ENCODE measurements around the gene FBXL22.

Gene FBXL22

DNA sequence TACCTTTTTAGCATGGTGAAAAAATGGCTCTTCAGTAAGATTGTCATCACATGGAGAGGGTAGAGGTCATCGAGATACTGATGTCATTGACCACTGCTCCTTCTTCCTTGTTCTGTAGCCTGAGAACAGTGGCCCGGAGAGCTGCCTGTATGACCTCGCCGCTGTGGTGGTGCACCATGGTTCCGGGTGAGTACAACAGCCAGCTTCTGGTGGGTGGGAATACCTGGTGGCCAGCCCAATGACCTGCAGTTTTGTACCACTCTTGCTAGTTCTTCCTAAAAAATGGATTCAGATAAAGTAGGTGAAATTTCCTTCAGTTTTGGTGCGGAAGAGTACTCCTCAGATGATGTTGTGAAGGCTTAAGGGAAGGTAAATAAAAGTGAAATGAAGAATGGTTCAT is 8.4 kb upstream of the FBXL22 start:
- no peak for DNase-seq (ENCODE audit: low read depth)
- no peak overlapping the region for H3K4me3 ChIP-seq (ENCODE audit: low read depth, low read length)
- no peak for TF ChIP-seq CTCF (IDR thresholded peaks at IDR 0.05; ENCODE audit: insufficient read depth, low read depth, low read length, missing control alignments)

- no peak for TF ChIP-seq CTCF (IDR thresholded peaks at IDR 0.05; ENCODE audit: insufficient read depth, low read depth, low read length, missing control alignments)
- H3K4me3 ChIP-seq (ENCODE audit: low read depth, low read length) = no peak overlapping the region
These were observed 3.2 kb upstream of the FBXL22 start for GRCh38 chr15:63593705-63594671.

GRCh38 chr15:63595065-63595464 is 2.1 kb upstream of the FBXL22 start:
- no peak for DNase-seq (ENCODE audit: low read depth)
- H3K4me3 ChIP-seq (ENCODE audit: low read depth, low read length) = no peak overlapping the region
- TF ChIP-seq CTCF (IDR thresholded peaks at IDR 0.05; ENCODE audit: insufficient read depth, low read depth, low read length, missing control alignments) = no peak

More at GRCh38 chr15:63593705-63594671, 3.2 kb upstream of the FBXL22 start:
- no peak for DNase-seq (ENCODE audit: low read depth)

GRCh38 chr15:63595688-63596087 is 1.5 kb upstream of the FBXL22 start:
- TF ChIP-seq CTCF (IDR thresholded peaks at IDR 0.05; ENCODE audit: insufficient read depth, low read depth, low read length, missing control alignments) = no peak
- DNase-seq (ENCODE audit: low read depth) = no peak

GRCh38 chr15:63596676-63597037 is 530 bp upstream of the FBXL22 start:
- no peak for TF ChIP-seq CTCF (IDR thresholded peaks at IDR 0.05; ENCODE audit: insufficient read depth, low read depth, low read length, missing control alignments)
- no peak for DNase-seq (ENCODE audit: low read depth)
- no peak overlapping the region for H3K4me3 ChIP-seq (ENCODE audit: low read depth, low read length)

More at GRCh38 chr15:63595688-63596087, 1.5 kb upstream of the FBXL22 start:
- no peak overlapping the region for H3K4me3 ChIP-seq (ENCODE audit: low read depth, low read length)

GRCh38 chr15:63597821-63598220 is 634 bp downstream of the FBXL22 start:
- no peak for DNase-seq (ENCODE audit: low read depth)
- H3K4me3 ChIP-seq (ENCODE audit: low read depth, low read length) = no peak overlapping the region
- no peak for TF ChIP-seq CTCF (IDR thresholded peaks at IDR 0.05; ENCODE audit: insufficient read depth, low read depth, low read length, missing control alignments)

Data from GM12865 (cell line).